ENCODE data around the gene LTF. TPM values are rescaled to one million over a fixed set of nuclear protein-coding genes. Genes with fewer than 3 reads are reported as not detected.

Gene LTF
- total RNA-seq, 1 experiment from 2014 or later, result not detected

DNA sequence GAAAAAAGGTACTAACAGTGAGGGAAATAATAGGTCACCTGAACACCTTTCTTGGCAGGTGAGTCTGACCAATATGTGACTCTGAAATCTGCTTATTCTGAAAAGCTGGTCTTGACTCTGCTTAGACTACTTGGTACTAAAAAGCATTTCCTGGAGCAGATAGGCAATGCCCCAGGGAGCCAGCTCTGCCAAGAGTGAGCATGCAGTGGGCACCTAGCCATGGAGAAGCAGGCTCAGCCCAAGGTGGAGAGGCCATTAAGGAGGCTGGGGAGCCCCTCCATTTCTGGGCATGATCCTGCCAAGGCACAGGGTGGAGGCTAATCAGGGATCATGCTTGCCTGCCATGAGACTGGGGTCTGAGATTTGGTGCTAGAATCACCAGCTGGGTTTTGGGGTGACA lies 1.6 kb upstream of the LTF start:
- intact Hi-C loops (cut with micrococcal nuclease), result no loop called here
- Histone ChIP-seq H3K4me1 (ENCODE audit: control insufficient read depth in 1 of 2, insufficient read depth in 2 of 2, low read length in 2 of 2) (no peaks in the 10 kb centered on the region), H3K27me3 (ENCODE audit: insufficient read depth, low read length) (peaks cover 12% of the 10 kb centered on the region; the same call in 1 of the 2 replicates), H4K20me1 (ENCODE audit: insufficient read depth) (no peaks in the 10 kb centered on the region), H3K4me3 (replicated peaks in 1 of 2; ENCODE audit: low read depth in 1 of 2, low read length in 2 of 2) (no peak overlapping the region), H3K27ac (ENCODE audit: low read depth, low read length) (no peak overlapping the region), H3K9ac (ENCODE audit: low read length) (no peak overlapping the region), H3K79me2 (ENCODE audit: insufficient read depth, low read length) (no peaks in the 10 kb centered on the region), H3K9me3 (ENCODE audit: control insufficient read depth in 1 of 2, insufficient read depth in 1 of 2, low read depth in 1 of 2, low read length in 2 of 2) (no peaks in the 10 kb centered on the region), H3K9me2 (ENCODE audit: insufficient read depth) (no peaks in the 10 kb centered on the region), H2AFZ (ENCODE audit: low read depth, low read length, poor library complexity, severe bottlenecking) (no peak overlapping the region), H3K4me2 (ENCODE audit: low read length) (no peak overlapping the region), H3K36me3 (ENCODE audit: control insufficient read depth in 1 of 2, insufficient read depth in 2 of 2, low read length in 2 of 2) (no peaks in the 10 kb centered on the region)
- ChIA-PET CTCF (no interaction called here), RAD21 (ENCODE audit: low non-redundant PET in 1 of 2, low total read pairs in 2 of 2, uncharacterized antibody in 2 of 2, unreplicated experiment in 2 of 2) (no interaction called here), POLR2A (no interaction called here)
- ATAC-seq (no peak), DNase-seq (ENCODE audit: low read depth, low spot score) (no peak)
- BruUV-seq (replicated peaks), result no TSS peak
- TF ChIP-seq POLR2A (IDR thresholded peaks at IDR 0.05; ENCODE audit: borderline replicate concordance, extremely low read depth, insufficient read depth, insufficient read length) (no peak), SRF (IDR thresholded peaks at IDR 0.05; ENCODE audit: low read depth) (no peak), ATF3 (IDR thresholded peaks at IDR 0.05) (no peak), ZBTB33 (IDR thresholded peaks at IDR 0.05; ENCODE audit: extremely low read depth, insufficient replicate concordance, low read length) (no peak), SIN3A (IDR thresholded peaks at IDR 0.05; ENCODE audit: low read depth) (no peak), ZFX (IDR thresholded peaks at IDR 0.05) (no peak), MAX (IDR thresholded peaks at IDR 0.05) (no peak), ZNF274 (IDR thresholded peaks at IDR 0.05; ENCODE audit: low read depth, low read length) (no peak), POLR2AphosphoS5 (IDR thresholded peaks at IDR 0.05; ENCODE audit: low read depth, low read length) (no peak), ELF1 (IDR thresholded peaks at IDR 0.05; ENCODE audit: borderline replicate concordance, low read depth) (no peak), EZH2phosphoT487 (IDR thresholded peaks at IDR 0.05; ENCODE audit: borderline replicate concordance) (no peak), EGR1 (IDR thresholded peaks at IDR 0.05; ENCODE audit: low read depth) (no peak), YY1 (IDR thresholded peaks at IDR 0.05; ENCODE audit: extremely low read depth, insufficient replicate concordance, low read depth, low read length) (no peak)
